Measurements from ENCODE around the gene NFKBIL1. TPM values are rescaled to one million over a fixed set of nuclear protein-coding genes. Genes with fewer than 3 reads are reported as not detected.

Gene NFKBIL1
- total and polyA plus RNA-seq, 2 of the 4 experiments (the other 2 are of a cell fraction), result 7.8 to 10.8 TPM

- H3K56ac ChIP-seq (ENCODE audit: extremely low read depth, insufficient read depth, low read length), result peak overlapping the region; percentile 99
- dilution Hi-C loops (cut with HindIII; ENCODE audit: low sequenced_read_pairs, unreplicated experiment), result no loop called here
- H2AK5ac ChIP-seq (ENCODE audit: low read depth, low read length), result peak overlapping the region; percentile 99
- peaks cover 17 to 55% of the 10 kb centered on the region in 2 experiments for H3K79me1 ChIP-seq (ENCODE audit: low read depth in 1 of 2, low read length in 2 of 2)
- peaks cover 35% of the 10 kb centered on the region for H3K36me3 ChIP-seq (ENCODE audit: control insufficient read depth, insufficient read depth, low read length)
- peak overlapping the region; percentile 83 for H3K27ac ChIP-seq (ENCODE audit: insufficient read depth, low read length)
- H3K4me3 ChIP-seq (ENCODE audit: insufficient read depth, low read depth, low read length), result peak overlapping the region; percentile 72
- H2BK15ac ChIP-seq (ENCODE audit: low read depth, low read length), result no peak overlapping the region
- no peak overlapping the region for H2AFZ ChIP-seq (replicated peaks; ENCODE audit: low read length, poor library complexity)
- 0 out of 2 replicates have a peak, but pooled peaks cover 6% of the 10 kb centered on the region for H3K9me1 ChIP-seq (ENCODE audit: insufficient read depth, low read length)
- H3K4me1 ChIP-seq (ENCODE audit: control insufficient read depth, insufficient read depth, low read length), result peaks cover 10% of the 10 kb centered on the region
- peak overlapping the region; percentile 87 for H4K5ac ChIP-seq (ENCODE audit: low read depth, low read length)
- ChIA-PET POLR2A (ENCODE audit: unreplicated experiment) (interaction anchor here (0.6 kb wide), 1 partner anchor 120 kb away, joined by 4 read pairs; the partner anchor contains the start of gene C6orf47), CTCF (interaction anchor here (1.0 to 1.1 kb wide), 2 partner anchors 8 to 55 kb away, joined by 3 read pairs; no protein-coding TSS in a partner anchor)
- peak overlapping the region; percentile 99 for H4K91ac ChIP-seq (ENCODE audit: insufficient read depth, low read depth, low read length)
- H4K8ac ChIP-seq (ENCODE audit: low read depth in 2 of 2, low read length in 2 of 2), result peak overlapping the region; percentile 87 to 99; a peak in 3 of 4 replicates
- peak overlapping the region; percentile 85 for H3K4me2 ChIP-seq (ENCODE audit: low read depth, low read length)
- intact Hi-C loops (cut with micrococcal nuclease), result loop anchor here (1.0 kb wide), 1 partner anchor 47 kb away; no protein-coding TSS in a partner anchor
- peak overlapping the region; percentile 99 for H2BK5ac ChIP-seq (ENCODE audit: low read depth, low read length, poor library complexity, severe bottlenecking)
- ATAC-seq (ENCODE audit: low read depth) (no peak), DNase-seq (no peak)
- no TSS peak for BruUV-seq (replicated peaks)
- WGBS, 2 experiments (ENCODE audit: extremely low coverage in 2 of 2, insufficient read length in 1 of 2), result no CpG with 5 or more reads among the region's 4 CpGs
- H3K9ac ChIP-seq (ENCODE audit: low read depth, low read length), result peak overlapping the region; percentile 99
- H3K4ac ChIP-seq (ENCODE audit: low read depth, low read length), result peak overlapping the region; percentile 96
- H3K14ac ChIP-seq (replicated peaks; ENCODE audit: low read depth, low read length), result peak overlapping the region; percentile 100
- H3K27me3 ChIP-seq (ENCODE audit: control insufficient read depth, insufficient read depth, low read length), result no peaks in the 10 kb centered on the region
- no peak overlapping the region for H3K18ac ChIP-seq (ENCODE audit: low read depth, low read length)
- H2BK120ac ChIP-seq (ENCODE audit: low read depth, low read length), result peak overlapping the region; percentile 73; the same call in 1 of the 2 replicates
- H3K23ac ChIP-seq (ENCODE audit: low read depth, low read length), result peak overlapping the region; percentile 99
- H2AK9ac ChIP-seq (replicated peaks; ENCODE audit: low read depth, low read length, poor library complexity), result peak overlapping the region; percentile 98
- TF ChIP-seq CTCF (conservative IDR thresholded peaks at IDR 0.05; ENCODE audit: low read depth, low read length) (no peak), SMC3 (IDR thresholded peaks at IDR 0.05; ENCODE audit: low read depth, low read length) (no peak), FOS (IDR thresholded peaks at IDR 0.05; ENCODE audit: low read depth, low read length) (no peak), CEBPB (IDR thresholded peaks at IDR 0.05; ENCODE audit: low read depth, low read length) (no peak), ELK1 (IDR thresholded peaks at IDR 0.05; ENCODE audit: borderline replicate concordance, low read depth, low read length) (no peak), MXI1 (IDR thresholded peaks at IDR 0.05; ENCODE audit: borderline replicate concordance, low read depth, low read length) (no peak), CHD1 (IDR thresholded peaks at IDR 0.05; ENCODE audit: low read depth, low read length) (no peak), MAFK (IDR thresholded peaks at IDR 0.05; ENCODE audit: low read depth, low read length) (no peak)
- in situ Hi-C loops (cut with MboI; ENCODE audit: low sequenced_read_pairs), result loop anchor here (5.0 to 10.0 kb wide), 2 partner anchors 48 to 294 kb away; no protein-coding TSS in a partner anchor
- no peaks in the 10 kb centered on the region for H3K9me3 ChIP-seq (ENCODE audit: control insufficient read depth, insufficient read depth, low read length)
- no peak overlapping the region for H2BK20ac ChIP-seq (ENCODE audit: low read depth, low read length)
- peaks cover 61% of the 10 kb centered on the region for H4K20me1 ChIP-seq (ENCODE audit: insufficient read depth, low read length)
Measured at GRCh38 chr6:31540640-31541039, 6.8 kb upstream of the NFKBIL1 start.

Data from IMR-90 (cell line).